Liver (tissue), 9 donors: ENCODE results near the gene KRTAP5-3. TPM values are rescaled to one million over a fixed set of nuclear protein-coding genes. Genes with fewer than 3 reads are reported as not detected.

Source experiments
- DNase-seq: peaks from one replicate; pipeline ENCODE4 v3.0.0-alpha.2; 2017; ENCODE audit warnings: low spot score
- H3K27ac ChIP-seq, 2 donors: one replicate each; pipeline ENCODE4 v1.7.0; 2013; ENCODE audit warnings: inconsistent platforms in 2 of 2, low read length in 2 of 2, control low read depth in 1 of 2, low read depth in 1 of 2, mild to moderate bottlenecking in 1 of 2
- H3K27me3 ChIP-seq, 4 donors: one replicate each; pipeline versions ENCODE4 v1.6.1 to v1.7.0; 2013; ENCODE audit warnings: low read length in 3 of 4, inconsistent platforms in 1 of 4, mild to moderate bottlenecking in 1 of 4, moderate library complexity in 1 of 4; ENCODE audit not compliant: control insufficient read depth in 4 of 4, insufficient read depth in 4 of 4
- H3K36me3 ChIP-seq, 4 donors: one replicate each; pipeline versions ENCODE4 v1.6.1 to v1.7.0; 2013; ENCODE audit warnings: low read length in 3 of 4, mild to moderate bottlenecking in 3 of 4, low read depth in 1 of 4, moderate library complexity in 1 of 4; ENCODE audit not compliant: control insufficient read depth in 4 of 4, insufficient read depth in 3 of 4
- H3K4me1 ChIP-seq, 4 donors: one replicate each; pipeline versions ENCODE4 v1.6.1 to v1.7.0; 2013; ENCODE audit warnings: low read length in 3 of 4, mild to moderate bottlenecking in 3 of 4, moderate library complexity in 1 of 4; ENCODE audit not compliant: control insufficient read depth in 4 of 4, insufficient read depth in 4 of 4
- H3K4me3 ChIP-seq, 3 donors: one replicate each; pipeline versions ENCODE4 v1.6.1 to v1.7.0; 2013; ENCODE audit warnings: low read length in 3 of 3, control low read depth in 1 of 3, low read depth in 1 of 3, mild to moderate bottlenecking in 1 of 3
- H3K9ac ChIP-seq, 2 donors: one replicate each; pipeline ENCODE4 v1.7.0; 2013; ENCODE audit warnings: low read length in 2 of 2, mild to moderate bottlenecking in 2 of 2, moderate library complexity in 2 of 2, control low read depth in 1 of 2, low read depth in 1 of 2
- H3K9me3 ChIP-seq, 4 donors: one replicate each; pipeline versions ENCODE4 v1.6.1 to v1.7.0; 2013; ENCODE audit warnings: low read length in 3 of 4; ENCODE audit not compliant: control insufficient read depth in 4 of 4
- ATF3 ChIP-seq: IDR thresholded peaks from 2 replicates; pipeline ENCODE4 v1.6.1; 2016; ENCODE audit warnings: antibody characterized with exemption
- CTCF ChIP-seq: fragments of 150-350 bp; IDR thresholded peaks from 2 replicates; pipeline ENCODE4 v1.5.1; 2017; ENCODE audit warnings: improper control_type of control experiment, low read depth, low read length; ENCODE audit not compliant: missing input control
- EGR1 ChIP-seq, 2 donors: IDR thresholded peaks; 2 replicates each; pipeline ENCODE4 v1.6.1; 2016 to 2018; ENCODE audit warnings: antibody characterized with exemption in 2 of 2, low read depth in 2 of 2
- FOXA1 ChIP-seq: IDR thresholded peaks from 2 replicates; pipeline ENCODE4 v1.6.1; 2016; ENCODE audit warnings: antibody characterized with exemption
- FOXA2 ChIP-seq: IDR thresholded peaks from 2 replicates; pipeline ENCODE4 v1.6.1; 2016; ENCODE audit warnings: antibody characterized with exemption
- GABPA ChIP-seq, 2 donors: IDR thresholded peaks in 1 of 2; conservative IDR thresholded peaks in 1 of 2; 2 replicates each; pipeline ENCODE4 v1.6.1; 2016; ENCODE audit warnings: antibody characterized with exemption in 2 of 2, mild to moderate bottlenecking in 1 of 2, moderate library complexity in 1 of 2
- HNF4G ChIP-seq: IDR thresholded peaks from 2 replicates; pipeline ENCODE4 v1.6.1; 2016; ENCODE audit warnings: antibody characterized with exemption
- JUND ChIP-seq, 2 donors: IDR thresholded peaks; 2 replicates each; pipeline ENCODE4 v1.6.1; 2016; ENCODE audit warnings: antibody characterized with exemption in 2 of 2
- MAX ChIP-seq: IDR thresholded peaks from 2 replicates; pipeline ENCODE4 v1.6.1; 2016; ENCODE audit warnings: antibody characterized with exemption
- NR2F2 ChIP-seq: IDR thresholded peaks from 2 replicates; pipeline ENCODE4 v1.6.1; 2016; ENCODE audit warnings: antibody characterized with exemption
- RAD21 ChIP-seq, 2 donors: IDR thresholded peaks; 2 replicates each; pipeline ENCODE4 v1.6.1; 2016; ENCODE audit warnings: antibody characterized with exemption in 2 of 2, mild to moderate bottlenecking in 2 of 2
- REST ChIP-seq: IDR thresholded peaks from 2 replicates; pipeline ENCODE4 v1.6.1; 2016; ENCODE audit warnings: antibody characterized with exemption, mild to moderate bottlenecking
- RXRA ChIP-seq, 2 donors: IDR thresholded peaks; 2 replicates each; pipeline ENCODE4 v1.6.1; 2017 to 2018; ENCODE audit warnings: antibody characterized with exemption in 2 of 2, mild to moderate bottlenecking in 1 of 2
- SP1 ChIP-seq: IDR thresholded peaks from 2 replicates; pipeline ENCODE4 v1.6.1; 2018; ENCODE audit warnings: antibody characterized with exemption, mild to moderate bottlenecking
- TAF1 ChIP-seq: conservative IDR thresholded peaks from 2 replicates; pipeline ENCODE4 v1.6.1; 2016; ENCODE audit warnings: antibody characterized with exemption, mild to moderate bottlenecking
- YY1 ChIP-seq: IDR thresholded peaks from 2 replicates; pipeline ENCODE4 v1.6.1; 2016; ENCODE audit warnings: antibody characterized with exemption, mild to moderate bottlenecking
- ZBTB33 ChIP-seq: IDR thresholded peaks from 2 replicates; pipeline ENCODE4 v1.6.1; 2016; ENCODE audit warnings: antibody characterized with exemption
- WGBS: extraction: QIAGEN DNeasy Blood & Tissue Kit; methylation state at CpG from one replicate; pipeline ENCODE4 v1.1.7; 2013; 5-methylcytosine and 5-hydroxymethylcytosine counted together
- polyA plus RNA-seq, 2 donors: library from polyadenylated mRNA; stranded (reverse) in 1 of 2; unstranded in 1 of 2; fragments of 200-250 nt in 1 of 2; fragments of >200 nt in 1 of 2; fragmentation: Nextera tagmentation in 1 of 2; extraction: Ambion mirVana in 1 of 2; gene quantifications; one replicate each; pipeline versions ENCODE4 v1.2.1 to v1.2.3, GENCODE V29; 2013 to 2015
- total RNA-seq, 2 donors: library from RNA; depleted of rRNA; stranded (reverse); fragments of >200 nt; gene quantifications; one replicate each; pipeline ENCODE4 v1.2.3, GENCODE V29; 2014
- donor health status: healthy.
- donor health status: healthy.
- donor health status: healthy.
- donor health status: healthy.
- donor health status: healthy.

Gene KRTAP5-3
- total and polyA plus RNA-seq, 4 donors, result not detected

GRCh38 chr11:1624621-1625020 lies 16.4 kb upstream of the KRTAP5-3 start:
- no peak overlapping the region for H3K9ac ChIP-seq
- DNase-seq, result no peak
- H3K4me1 ChIP-seq, result peaks cover 0 to 6% (median 0%) of the 10 kb centered on the region in 4 donors
- no peak overlapping the region for H3K4me3 ChIP-seq
- H3K9me3 ChIP-seq, result no peaks in the 10 kb centered on the region
- no peaks in the 10 kb centered on the region for H3K36me3 ChIP-seq
- no peak overlapping the region for H3K27ac ChIP-seq
- 81% methylated on average over 16 of the region's 16 CpGs for WGBS
- TF ChIP-seq CTCF (no peak), FOXA2 (no peak), YY1 (no peak), SP1 (no peak), ZBTB33 (no peak), MAX (no peak), TAF1 (no peak), RAD21 (IDR thresholded peaks at IDR 0.05) (no peak), REST (no peak), NR2F2 (no peak), FOXA1 (no peak), EGR1 (IDR thresholded peaks at IDR 0.05; ENCODE audit: low read depth in 2 of 2) (no peak), JUND (IDR thresholded peaks at IDR 0.05) (no peak), RXRA (IDR thresholded peaks at IDR 0.05) (no peak), GABPA (IDR thresholded peaks at IDR 0.05 in 1 of 2, conservative IDR thresholded peaks at IDR 0.05 in 1 of 2) (no peak)
- peaks cover 0 to 3% (median 0%) of the 10 kb centered on the region in 4 donors for H3K27me3 ChIP-seq

- no peak for DNase-seq
- no peak for TF ChIP-seq ZBTB33
- no peak for TF ChIP-seq YY1
- TF ChIP-seq TAF1, result no peak
- TF ChIP-seq SP1, result no peak
- no peak for TF ChIP-seq GABPA (IDR thresholded peaks at IDR 0.05 in 1 of 2, conservative IDR thresholded peaks at IDR 0.05 in 1 of 2)
- TF ChIP-seq MAX, result no peak
- TF ChIP-seq JUND (IDR thresholded peaks at IDR 0.05), result no peak
- no peak for TF ChIP-seq NR2F2
- no peak for TF ChIP-seq HNF4G
- TF ChIP-seq RAD21 (IDR thresholded peaks at IDR 0.05), result no peak
- no peak for TF ChIP-seq EGR1 (IDR thresholded peaks at IDR 0.05; ENCODE audit: low read depth in 2 of 2)
- TF ChIP-seq ATF3, result no peak
- no peak for TF ChIP-seq REST
- TF ChIP-seq RXRA (IDR thresholded peaks at IDR 0.05), result no peak
Measured at GRCh38 chr11:1623716-1624115, 15.5 kb upstream of the KRTAP5-3 start.

More at GRCh38 chr11:1623716-1624115, 15.5 kb upstream of the KRTAP5-3 start:
- no peaks in the 10 kb centered on the region for H3K9me3 ChIP-seq
- H3K9ac ChIP-seq, result no peak overlapping the region
- H3K4me1 ChIP-seq, result peaks cover 0 to 1% (median 0%) of the 10 kb centered on the region in 4 donors
- H3K36me3 ChIP-seq, result no peaks in the 10 kb centered on the region
- H3K27me3 ChIP-seq, result peaks cover 0 to 3% (median 0%) of the 10 kb centered on the region in 4 donors
- no peak overlapping the region for H3K27ac ChIP-seq
- H3K4me3 ChIP-seq, result no peak overlapping the region
- 68% methylated on average over 9 of the region's 9 CpGs for WGBS
